ENCODE measurements around the gene MPPED1.

DNA sequence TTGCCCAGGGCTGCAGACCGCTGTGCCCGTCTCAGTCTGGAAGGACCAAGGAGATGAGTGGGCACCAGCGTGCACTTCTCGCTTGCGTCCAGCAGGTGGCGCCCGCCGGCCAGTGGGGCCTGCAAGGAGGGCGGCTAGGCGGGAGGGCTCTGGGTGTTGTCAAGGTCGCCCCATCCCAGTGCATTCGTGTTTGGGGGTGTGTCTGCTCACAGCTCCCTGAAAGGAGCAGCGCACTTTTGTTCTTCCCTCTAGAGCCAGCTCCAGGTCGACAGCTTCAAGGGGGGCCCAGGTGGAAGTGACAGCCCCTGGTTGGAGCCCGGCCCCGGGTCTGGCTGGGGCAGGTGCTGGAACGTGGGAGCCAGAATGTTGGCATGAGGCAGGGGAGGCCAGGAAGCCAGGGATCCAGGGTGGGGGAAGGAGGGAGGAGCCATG, 23.4 kb upstream of the MPPED1 start:
- TF ChIP-seq POLR2AphosphoS5 (IDR thresholded peaks at IDR 0.05; ENCODE audit: insufficient read depth, low read depth, low read length) (no peak), JUN (IDR thresholded peaks at IDR 0.05; ENCODE audit: borderline replicate concordance, insufficient read depth, insufficient read length, low read depth) (no peak)
- TF ChIP-seq, protein P1, sequence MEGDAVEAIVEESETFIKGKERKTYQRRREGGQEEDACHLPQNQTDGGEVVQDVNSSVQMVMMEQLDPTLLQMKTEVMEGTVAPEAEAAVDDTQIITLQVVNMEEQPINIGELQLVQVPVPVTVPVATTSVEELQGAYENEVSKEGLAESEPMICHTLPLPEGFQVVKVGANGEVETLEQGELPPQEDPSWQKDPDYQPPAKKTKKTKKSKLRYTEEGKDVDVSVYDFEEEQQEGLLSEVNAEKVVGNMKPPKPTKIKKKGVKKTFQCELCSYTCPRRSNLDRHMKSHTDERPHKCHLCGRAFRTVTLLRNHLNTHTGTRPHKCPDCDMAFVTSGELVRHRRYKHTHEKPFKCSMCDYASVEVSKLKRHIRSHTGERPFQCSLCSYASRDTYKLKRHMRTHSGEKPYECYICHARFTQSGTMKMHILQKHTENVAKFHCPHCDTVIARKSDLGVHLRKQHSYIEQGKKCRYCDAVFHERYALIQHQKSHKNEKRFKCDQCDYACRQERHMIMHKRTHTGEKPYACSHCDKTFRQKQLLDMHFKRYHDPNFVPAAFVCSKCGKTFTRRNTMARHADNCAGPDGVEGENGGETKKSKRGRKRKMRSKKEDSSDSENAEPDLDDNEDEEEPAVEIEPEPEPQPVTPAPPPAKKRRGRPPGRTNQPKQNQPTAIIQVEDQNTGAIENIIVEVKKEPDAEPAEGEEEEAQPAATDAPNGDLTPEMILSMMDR (IDR thresholded peaks at IDR 0.05; ENCODE audit: extremely low read depth in 1 of 2, insufficient read depth in 1 of 2, low read depth in 1 of 2, low read length in 2 of 2), result peak; percentile 97 to 99
